Peyer's patch (tissue), 4 donors: ENCODE data around the gene ALOX5AP.

ENCODE experiments used
- CTCF ChIP-seq, 6 experiments: fragments of 450-650 bp in 4 of 6; fragments of 200-600 bp in 2 of 6; sonication (generic) in 1 of 6; IDR thresholded peaks; one replicate each; pipeline ENCODE4 v1.5.1; 2017 to 2019; ENCODE audit warnings: antibody characterized with exemption in 6 of 6, mild to moderate bottlenecking in 3 of 6, moderate library complexity in 1 of 6
- POLR2A ChIP-seq, 2 donors: fragments of 450-650 bp; IDR thresholded peaks; one replicate each; pipeline ENCODE4 v1.5.1; 2017; ENCODE audit warnings: antibody characterized with exemption in 2 of 2, mild to moderate bottlenecking in 2 of 2, moderate library complexity in 2 of 2

- TF ChIP-seq CTCF (IDR thresholded peaks at IDR 0.05) (no peak), POLR2A (IDR thresholded peaks at IDR 0.05) (no peak)
These were observed 23.5 kb upstream of the ALOX5AP start for GRCh38 chr13:30711837-30712236.
